ENCODE measurements around the gene SLC25A21. TPM values are rescaled to one million over a fixed set of nuclear protein-coding genes. Genes with fewer than 3 reads are reported as not detected.

The SLC25A21 gene
- total and polyA plus RNA-seq, 2 experiments from 2014 or later: 10.6 to 12.1 TPM

DNA sequence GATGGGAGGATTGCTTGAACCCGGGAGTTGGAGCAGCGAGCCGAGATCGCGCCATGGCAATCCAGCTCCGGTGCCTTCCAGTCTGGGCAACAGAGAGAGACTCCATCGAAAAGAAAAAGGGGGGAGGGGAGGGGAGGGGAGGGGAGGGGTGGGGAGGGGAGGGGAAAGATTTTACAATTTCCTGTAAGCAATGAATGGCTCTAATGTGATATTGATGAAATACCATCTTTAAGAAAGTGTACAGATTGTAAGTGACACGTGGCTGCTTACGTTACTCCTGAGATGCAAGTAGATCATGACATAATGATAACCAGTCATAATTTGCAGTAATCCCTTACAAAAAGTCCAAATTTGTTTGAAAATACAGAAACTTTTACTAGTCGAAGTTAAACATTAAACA, 1.4 kb downstream of the SLC25A21 start (continued):
- TF ChIP-seq ZNF462 (CRISPR knock-in tag; IDR thresholded peaks at IDR 0.05) (no peak), CREB1 (CRISPR knock-in tag; IDR thresholded peaks at IDR 0.05; ENCODE audit: low read depth) (no peak), JUNB (IDR thresholded peaks at IDR 0.05; ENCODE audit: unreplicated experiment) (no peak), ETS1 (IDR thresholded peaks at IDR 0.05) (no peak)

- DNase-seq (ENCODE audit: low spot score): no peak
- H3K27ac ChIP-seq (ENCODE audit: low read depth): no peak overlapping the region
- H3K27ac Mint-ChIP-seq: no peak overlapping the region
- no peak for ATAC-seq
- H3K9me3 Mint-ChIP-seq: no peaks in the 10 kb centered on the region; the same call in 2 of the 3 replicates
- H3K36me3 ChIP-seq (ENCODE audit: insufficient read depth): no peaks in the 10 kb centered on the region
- no peaks in the 10 kb centered on the region for H3K9me2 ChIP-seq (ENCODE audit: insufficient read depth)
- H4K20me1 ChIP-seq (replicated peaks; ENCODE audit: insufficient read depth): no peaks in the 10 kb centered on the region
- peaks cover 36% of the 10 kb centered on the region for H3K4me1 ChIP-seq (ENCODE audit: insufficient read depth)
- no peaks in the 10 kb centered on the region; the same call in 1 of the 2 replicates for H3K79me2 ChIP-seq (replicated peaks; ENCODE audit: insufficient read depth)
- no peaks in the 10 kb centered on the region for H3K27me3 ChIP-seq (ENCODE audit: insufficient read depth)
- peak overlapping the region; percentile 44; the same call in 2 of the 3 replicates for H3K4me3 Mint-ChIP-seq
- peaks cover 4% of the 10 kb centered on the region; the same call in 2 of the 3 replicates for H3K36me3 Mint-ChIP-seq (ENCODE audit: low read depth)
- peaks cover 4% of the 10 kb centered on the region; the same call in 1 of the 2 replicates for H3F3A ChIP-seq (replicated peaks; ENCODE audit: low read depth)
- peaks cover 10% of the 10 kb centered on the region for H3K27me3 Mint-ChIP-seq (ENCODE audit: insufficient read depth, low read depth, poor library complexity)
- H2AFZ ChIP-seq: no peak overlapping the region
- H3K4me1 Mint-ChIP-seq: peaks cover 51% of the 10 kb centered on the region
- no peak overlapping the region for H3K4me2 ChIP-seq
- no peak overlapping the region for H3K4me3 ChIP-seq
- TF ChIP-seq ETS1 (IDR thresholded peaks at IDR 0.05) (no peak), ZNF114 (CRISPR knock-in tag; IDR thresholded peaks at IDR 0.05) (no peak), ZNF462 (CRISPR knock-in tag; IDR thresholded peaks at IDR 0.05) (no peak), EZH2 (IDR thresholded peaks at IDR 0.05; ENCODE audit: low read depth, unreplicated experiment) (no peak), ZNF331 (CRISPR knock-in tag; IDR thresholded peaks at IDR 0.05; ENCODE audit: low read depth) (no peak)
Observed at GRCh38 chr14:37170237-37170636, 2.2 kb downstream of the SLC25A21 start.

Measured in GM23338 (cell line).